NCI-H748 treated with DMSO at 0.1 percent for 48 hours (cell line): ENCODE data around the gene CELA1.

ENCODE experiments used
- DNase-seq: peaks from one replicate; lab custom pipeline; 2025; lab: John Stamatoyannopoulos, UW

CELA1 gene

DNA sequence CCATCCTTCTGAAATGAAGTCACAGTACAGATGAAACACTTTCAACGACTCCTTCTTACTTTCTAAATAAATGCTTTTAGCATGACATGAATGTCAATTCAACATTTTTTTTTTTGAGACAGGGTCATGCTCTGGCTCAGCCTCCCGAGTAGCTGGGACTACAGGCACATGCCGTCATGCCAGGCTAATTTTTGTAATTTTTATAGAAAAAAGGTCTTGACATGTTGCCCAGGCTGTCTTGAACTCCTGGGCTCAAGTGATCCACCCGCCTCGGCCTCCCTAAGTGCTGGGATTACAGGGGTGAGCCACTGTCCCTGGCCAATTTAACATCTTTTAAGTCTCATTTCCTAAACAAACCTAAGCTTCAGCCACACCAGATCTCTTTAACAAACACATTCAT, 28.4 kb upstream of the CELA1 start:
- no peak for DNase-seq

DNA sequence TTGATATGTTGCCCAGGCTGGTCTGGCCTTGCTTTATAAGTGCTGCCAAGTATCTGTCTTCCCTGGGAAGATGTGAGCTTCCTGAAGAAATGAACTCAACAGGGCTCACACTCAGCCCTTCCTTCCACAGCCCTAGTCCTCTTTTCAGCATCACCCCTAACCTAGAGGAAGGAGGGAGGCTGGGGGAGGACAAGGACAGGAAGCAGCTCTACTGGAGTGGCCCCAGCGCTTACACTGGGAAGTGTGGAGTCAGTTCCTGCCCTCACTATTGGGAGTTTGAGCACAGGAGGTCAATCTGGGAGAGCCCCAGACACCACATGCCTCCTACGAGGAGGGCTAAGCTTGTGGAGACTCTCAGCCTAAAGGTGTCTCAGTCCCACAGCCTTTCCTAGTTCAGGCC, 27.9 kb upstream of the CELA1 start:
- no peak for DNase-seq

DNA sequence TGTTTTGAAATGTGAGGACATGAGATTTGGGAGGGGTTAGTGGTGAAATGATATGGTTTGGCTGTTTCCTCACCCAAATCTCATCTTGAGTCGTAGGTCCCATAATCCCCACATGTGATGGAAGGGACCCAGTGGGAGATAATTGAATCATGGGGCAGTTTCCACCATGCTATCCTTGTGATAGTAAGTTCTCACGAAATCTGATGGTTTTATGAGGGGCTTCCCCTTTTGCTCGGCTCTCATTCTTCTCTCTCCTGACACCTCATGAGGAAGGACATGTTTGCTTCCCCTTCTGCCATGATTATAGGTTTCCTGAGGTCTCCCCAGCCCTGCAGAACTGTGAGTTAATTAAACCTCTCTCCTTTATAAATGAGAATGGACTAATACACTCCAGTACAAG, 26.7 kb upstream of the CELA1 start:
- DNase-seq = no peak

DNA sequence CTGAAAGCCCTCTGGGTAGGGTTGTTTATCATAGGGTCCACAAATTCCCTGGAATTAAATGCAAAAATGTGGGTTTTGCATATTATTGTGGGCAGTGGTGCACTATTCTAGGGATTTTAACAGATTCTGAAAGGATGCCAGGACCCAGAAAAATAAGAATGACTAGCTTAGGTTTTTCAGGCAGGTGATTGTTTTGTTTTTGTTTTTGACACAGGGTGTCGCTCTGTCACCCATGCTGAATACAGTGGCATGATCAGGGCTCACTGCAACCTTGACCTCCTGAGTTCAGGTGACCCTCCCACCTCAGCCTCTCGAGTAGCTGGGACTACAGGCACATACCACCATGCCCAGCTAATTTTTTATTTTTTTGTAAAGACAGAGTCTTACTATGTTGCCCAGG, 25.5 kb upstream of the CELA1 start:
- DNase-seq = no peak

DNA sequence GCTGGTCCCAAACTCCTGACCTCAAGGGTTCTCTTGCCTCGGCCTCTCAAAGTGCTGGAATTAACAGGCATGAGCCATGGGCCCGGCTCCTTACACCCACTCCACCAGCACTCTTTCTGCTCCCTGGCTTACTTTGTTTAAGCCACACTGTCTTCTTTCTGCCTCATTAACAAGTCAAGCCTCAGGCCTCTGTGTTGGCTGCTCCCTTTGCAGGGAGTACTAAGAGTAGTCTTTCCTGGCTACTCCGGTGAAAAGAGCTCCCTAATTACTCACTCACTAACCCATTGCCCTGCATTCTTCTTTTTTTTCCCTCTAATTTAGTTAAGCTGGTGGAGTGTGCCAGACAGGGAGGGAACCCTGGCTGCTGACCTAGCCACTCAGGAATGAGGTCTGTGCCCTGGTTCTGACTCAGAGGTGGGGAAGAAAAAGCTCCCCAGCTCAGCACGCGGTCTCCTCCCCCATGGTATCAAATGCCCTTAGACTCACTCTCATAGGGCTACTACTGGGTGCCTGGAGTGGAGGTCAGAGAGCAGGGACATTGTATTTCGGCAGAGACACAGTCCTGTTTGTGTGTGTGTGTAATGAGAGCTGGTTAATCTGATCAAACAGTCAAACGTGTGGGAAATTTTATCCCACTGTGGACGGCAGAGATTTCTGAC, 24.9 kb upstream of the CELA1 start:
- no peak for DNase-seq

DNA sequence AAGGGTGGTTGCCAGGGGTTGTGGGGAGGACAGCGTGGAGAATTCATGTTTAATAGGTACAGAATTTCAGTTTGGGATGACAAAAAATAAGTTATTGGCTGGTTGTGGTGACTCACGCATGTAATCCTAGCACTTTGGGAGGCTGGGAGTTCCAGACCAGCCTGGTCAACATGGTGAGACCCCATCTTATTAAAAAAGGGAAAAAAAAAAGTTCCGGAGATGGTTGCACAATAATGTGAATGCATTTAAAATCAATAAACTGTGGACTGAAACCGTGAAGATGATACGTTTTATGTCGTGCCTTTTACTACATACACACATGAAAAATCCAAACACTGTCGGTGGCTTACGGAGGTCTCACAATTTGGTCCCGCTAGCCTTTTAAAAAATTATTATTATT, 24.2 kb upstream of the CELA1 start:
- DNase-seq = no peak

DNA sequence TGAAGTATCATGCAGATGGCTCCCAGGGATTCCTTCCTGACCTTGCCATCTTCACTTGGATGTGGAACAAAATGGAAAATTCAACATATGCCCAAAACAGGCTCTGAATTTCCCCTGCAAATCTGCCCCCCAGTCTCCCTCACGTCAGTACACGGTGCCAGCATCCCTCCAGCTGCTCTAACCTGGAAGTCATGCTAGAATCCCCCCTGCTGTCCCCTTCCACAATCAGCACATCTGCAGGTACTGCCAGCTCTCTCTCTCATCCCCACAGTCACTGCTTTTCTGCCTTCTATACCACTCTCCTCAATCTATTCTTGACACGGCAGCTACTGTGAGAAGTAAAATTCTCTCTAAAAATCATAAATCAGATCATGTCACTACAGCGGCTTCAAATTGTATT, 23.1 kb upstream of the CELA1 start:
- DNase-seq = no peak

DNA sequence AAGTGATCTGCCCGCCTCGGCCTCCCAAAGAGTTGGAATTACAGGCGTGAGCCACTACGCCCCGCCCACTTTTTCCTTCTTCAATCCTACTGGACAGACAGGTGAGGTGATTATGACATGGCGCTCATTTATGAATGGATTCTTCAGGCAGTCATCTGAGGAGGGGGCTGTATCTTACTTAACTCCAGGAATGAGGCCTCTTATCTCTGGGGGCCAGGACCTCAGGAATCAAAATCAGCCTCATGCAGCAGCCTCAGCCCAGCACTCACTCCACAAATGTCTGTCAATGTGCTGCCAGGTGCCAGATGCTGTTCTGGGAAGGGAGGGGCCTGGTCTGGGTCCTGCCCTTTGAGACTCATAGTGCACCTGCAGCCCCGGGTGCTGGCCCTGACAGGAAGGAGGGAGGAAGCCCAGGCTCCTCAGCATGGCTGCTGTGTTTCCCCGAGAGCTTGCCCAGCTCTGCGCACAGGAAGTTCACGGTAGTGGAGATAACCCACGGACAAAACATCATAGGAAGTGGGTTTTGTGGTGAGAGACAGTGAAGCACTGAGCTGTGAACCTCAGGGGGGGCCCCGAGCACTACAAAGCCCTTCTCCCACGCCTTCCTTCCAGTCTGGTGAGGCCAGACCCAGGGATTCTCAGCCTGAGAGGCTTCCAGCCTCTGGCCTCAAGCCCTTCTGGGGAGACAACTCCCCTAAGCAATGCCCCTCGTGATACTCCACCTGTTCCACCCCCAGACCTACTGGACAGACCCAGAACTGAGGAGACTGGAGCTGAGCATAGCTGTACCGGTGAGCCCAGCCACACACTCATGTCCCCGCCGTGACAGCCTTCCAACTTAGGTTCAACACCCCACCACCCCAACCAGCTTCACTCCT, 22.4 kb upstream of the CELA1 start:
- DNase-seq = no peak

DNA sequence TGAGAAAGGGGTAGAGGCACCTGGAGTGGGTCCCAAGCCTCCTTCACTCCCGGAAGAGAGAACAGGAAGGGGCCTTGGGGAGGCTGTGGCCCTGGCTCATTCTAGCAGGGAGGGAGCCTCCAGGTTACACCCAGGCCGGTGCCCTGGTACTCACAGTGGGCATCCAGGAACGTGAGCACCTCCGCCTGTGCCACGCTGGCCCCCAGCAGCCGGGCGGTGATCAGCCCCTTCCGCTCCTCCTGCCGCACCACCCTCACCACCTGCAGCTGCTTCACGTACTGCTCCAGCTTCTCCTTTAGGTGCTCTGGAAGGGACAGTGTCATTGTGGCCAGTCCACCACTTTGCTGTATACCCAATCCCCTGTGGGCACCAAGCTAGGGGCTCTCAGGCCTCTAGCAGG, 18.8 kb upstream of the CELA1 start:
- DNase-seq = no peak

DNA sequence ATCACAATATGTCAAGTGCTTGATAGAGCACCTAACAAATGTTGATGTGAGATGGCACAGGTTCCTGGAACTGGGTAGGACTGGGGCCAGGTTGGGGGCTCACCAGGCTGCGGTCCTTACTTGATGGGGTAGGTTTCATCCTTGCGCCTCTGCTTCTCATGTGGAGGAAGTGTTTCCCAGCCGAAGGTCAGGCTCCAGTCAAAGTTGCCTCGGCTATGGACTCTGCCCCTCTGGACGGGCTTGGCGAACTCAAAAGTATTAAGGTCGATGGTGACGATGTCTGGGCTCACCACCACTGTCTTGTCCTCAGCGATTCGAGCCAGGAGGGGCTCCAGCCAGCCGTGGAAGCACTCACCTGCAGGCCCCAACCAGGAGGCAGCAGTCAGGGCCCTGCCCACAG, 17.5 kb upstream of the CELA1 start:
- no peak for DNase-seq

DNA sequence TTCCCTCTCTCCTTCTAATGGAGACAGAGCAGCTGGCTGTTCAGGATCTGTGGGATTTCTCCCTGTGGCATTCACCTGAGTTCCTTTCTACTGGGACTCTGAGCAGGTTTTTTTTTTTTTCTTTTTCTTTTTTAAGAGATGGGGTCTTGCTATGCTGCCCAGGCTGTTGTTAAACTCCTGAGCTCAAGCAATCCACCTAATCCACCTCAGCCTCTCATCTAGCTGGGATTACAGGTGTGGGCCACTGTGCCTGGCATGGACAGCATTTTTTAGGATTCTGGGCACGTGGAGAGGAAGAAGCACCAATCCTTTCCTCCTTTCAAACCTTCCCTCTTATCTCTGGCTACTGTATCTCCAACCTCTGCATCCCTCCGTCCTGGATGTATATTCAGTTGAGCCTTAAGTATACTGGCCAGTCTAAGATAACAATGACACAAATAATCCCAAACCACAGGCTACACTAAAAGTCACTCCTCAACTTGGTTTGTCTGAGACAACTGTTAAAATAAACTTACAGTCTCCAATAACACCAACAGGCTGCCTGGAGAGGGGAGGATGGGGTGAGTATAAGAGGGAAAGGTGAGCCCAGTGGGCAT, 16.4 kb upstream of the CELA1 start:
- no peak for DNase-seq

DNA sequence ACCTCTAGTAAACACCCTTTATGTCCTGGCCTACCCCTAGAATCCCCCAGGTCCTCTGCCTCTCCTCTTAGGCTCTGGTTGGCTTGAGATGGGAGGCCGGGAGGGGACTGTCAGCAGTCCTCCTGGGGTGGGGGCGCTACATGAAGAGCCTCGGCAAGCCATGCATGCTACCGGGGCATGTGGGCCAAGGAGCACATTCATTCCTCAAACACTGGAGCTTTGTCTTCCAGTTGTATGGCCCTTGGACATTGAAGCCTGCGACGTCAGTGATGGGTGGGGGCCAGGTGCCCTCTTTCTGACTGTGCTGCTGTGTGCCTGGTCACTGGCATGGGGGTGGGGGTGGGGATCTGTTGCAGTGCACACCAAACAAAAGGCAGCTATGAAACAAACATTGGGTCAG, 15.8 kb upstream of the CELA1 start:
- DNase-seq = no peak

DNA sequence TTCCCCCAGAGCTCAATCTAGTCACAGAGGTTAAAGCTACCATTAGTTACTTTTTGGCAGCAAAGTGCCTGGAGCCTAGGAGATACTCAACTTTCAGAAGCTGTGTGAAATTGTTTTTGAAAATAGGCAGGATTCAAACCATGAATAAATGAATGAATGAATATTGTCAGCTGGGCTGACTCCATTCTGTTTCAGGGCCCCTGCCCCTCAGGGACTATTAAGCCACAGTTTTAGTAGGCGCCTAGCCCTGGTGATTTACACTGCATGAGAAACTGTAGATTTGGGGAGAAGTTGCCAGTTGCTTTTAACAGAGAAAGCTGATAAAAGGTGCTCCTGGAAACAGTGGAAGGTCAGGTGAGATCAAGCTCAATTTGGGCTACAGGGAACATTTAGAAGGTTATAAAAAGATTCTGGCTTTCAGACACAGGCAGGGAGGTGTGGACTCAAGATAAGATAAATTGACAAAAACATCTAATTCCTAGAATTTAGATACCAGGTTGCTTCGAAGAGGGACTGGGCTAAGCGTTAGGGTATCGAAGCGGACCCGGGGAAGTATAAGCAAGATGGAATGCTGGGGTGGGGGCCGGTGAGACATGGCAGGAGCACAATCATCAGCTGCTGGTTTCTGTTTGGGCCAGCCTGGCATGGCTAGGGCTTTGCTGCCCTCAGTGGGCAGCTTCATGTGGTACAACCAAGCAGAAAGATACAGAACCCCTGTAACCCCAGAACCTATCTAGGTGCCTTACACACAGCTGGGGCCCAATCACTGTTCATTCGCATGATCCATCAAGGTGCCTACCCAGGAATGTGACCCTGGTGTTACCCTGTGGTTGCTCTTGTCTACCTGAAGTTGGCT, 14.9 kb upstream of the CELA1 start:
- DNase-seq = no peak

DNA sequence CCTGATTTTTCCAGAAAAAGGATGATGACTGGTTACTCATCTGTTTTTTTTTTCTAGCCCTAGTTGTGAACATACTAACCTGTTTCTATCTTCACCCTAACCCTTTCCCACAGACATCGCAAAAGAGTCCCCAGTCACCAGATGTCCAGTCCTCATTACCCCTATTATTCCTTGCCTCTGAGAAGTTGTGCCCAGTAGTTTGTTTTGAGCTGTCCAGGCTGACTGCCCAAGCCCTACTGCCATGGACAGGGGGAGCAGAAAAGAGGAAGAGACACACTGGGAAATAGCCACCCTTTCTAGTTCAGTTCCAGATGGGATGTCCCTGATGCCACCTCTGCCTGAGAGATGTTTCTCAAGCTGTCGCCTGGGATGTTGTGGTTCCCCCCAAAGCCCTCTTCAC, 13.8 kb upstream of the CELA1 start:
- DNase-seq = no peak

DNA sequence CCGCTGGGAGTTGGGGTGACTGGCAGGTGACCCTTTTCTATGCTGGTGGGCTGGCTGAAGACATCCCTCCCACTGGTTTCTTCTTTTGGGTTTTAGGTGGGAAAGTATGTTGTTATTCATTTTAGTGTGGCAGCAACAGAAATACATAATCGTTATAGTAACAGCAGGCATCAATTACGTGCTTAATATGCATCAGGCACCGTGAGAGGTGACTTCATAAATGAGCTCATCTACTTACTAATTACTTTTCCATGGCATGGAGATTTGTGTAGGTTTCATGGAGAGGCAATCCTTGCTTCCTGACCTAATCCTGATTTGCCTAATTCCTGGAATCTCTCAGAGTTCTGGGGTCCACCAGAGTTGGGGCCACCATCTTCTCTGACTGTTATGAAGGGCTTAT, 13.4 kb upstream of the CELA1 start:
- DNase-seq = no peak

DNA sequence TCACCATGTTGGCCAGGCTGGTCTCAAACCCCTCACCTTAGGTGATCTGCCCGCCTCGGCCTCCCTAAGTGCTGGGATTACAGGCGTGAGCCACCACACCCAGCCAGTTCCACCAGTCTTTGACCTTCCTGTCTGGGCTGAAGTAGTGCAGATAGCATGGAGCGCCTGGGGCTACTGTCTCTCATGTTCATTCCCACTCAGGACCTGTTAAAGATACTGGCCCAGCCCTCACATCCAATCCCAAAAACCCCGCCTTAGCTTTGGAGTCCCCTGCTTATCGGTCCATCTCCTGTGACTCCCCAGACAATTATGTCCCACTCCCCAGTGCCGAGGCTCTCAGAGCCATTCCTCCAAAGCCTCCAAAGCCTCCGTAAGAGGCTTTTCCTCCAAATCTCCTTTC, 12.0 kb upstream of the CELA1 start:
- no peak for DNase-seq

DNA sequence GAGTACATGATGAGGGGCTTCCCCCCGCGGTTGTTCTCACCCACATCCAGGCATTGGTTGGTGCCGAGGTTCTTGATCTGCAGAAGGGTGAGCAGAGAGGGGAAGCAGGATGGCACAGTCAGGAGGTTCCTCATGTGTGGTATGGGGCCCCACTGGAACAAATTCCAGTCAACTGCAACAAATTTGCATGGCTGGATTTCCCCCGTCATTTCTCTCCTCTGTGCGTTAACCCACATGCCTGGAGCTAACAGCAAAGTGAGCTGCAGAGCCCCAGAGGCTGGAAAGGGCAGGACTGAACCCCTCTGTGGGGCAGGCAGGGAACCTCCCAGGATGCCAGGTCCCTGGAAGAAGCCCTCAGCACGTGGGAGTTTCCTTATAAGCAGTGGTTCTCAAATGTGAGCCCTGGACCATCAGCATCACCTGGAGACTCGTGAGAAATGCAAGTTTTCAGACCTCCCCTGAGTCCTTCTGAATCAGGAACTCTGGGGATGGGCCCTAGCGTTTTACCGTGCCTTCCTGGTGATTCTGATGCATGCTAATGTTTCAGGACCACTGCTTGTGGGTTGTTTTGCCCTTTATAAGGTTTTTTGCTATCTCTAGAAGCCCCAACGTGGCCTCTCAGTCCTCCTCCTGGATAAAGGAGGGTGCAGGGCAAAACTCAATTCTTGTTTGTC, 11.0 kb upstream of the CELA1 start:
- DNase-seq = no peak

DNA sequence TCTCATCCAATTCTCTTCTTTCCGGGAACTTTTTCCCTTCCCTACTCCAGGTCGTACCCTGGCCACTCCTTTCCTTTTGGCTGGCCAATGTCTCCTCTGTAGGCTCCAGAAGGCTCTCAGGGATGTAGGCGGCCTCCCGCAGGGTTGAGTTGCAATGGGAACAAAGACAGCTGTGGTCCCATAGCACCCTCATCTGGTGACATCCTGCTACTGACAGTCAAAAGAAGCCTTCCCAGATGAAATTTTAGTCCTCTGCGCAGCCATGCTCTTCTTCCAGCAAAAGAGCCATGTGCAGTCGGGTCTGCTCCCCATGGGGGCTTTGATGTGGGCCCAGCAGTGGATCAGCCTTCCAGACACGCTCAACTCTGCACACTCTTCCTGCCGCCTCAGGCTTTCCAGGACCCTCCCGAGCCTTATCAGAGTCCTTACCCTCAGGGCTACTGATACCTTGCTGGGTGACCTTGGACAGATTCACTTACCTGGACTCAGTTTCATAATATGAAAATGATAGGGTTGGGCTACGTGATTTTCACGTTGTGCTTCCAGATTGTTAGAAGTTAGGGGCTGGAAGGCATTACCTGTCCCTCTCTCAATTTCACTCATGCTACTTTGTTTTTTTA, 5.5 kb upstream of the CELA1 start:
- DNase-seq = peak; percentile 67

DNA sequence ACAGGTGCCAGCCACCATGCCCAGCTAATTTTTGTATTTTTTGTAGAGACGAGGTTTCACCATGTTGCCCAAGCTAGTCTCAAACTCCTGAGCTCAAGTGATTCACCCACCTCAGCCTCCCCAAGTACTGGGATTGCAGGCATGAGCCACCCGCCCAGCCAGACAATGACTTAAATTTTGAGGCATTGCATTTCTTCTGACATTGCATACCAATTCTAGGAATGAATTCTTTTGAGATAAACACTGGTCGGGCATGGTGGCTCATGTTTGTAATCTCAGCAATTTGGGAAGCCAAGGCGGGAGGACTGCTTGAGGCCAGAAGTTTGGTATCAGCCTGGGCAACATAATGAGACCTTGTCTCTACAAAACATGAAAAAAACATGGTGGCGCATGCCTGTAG, 2.5 kb upstream of the CELA1 start:
- no peak for DNase-seq

DNA sequence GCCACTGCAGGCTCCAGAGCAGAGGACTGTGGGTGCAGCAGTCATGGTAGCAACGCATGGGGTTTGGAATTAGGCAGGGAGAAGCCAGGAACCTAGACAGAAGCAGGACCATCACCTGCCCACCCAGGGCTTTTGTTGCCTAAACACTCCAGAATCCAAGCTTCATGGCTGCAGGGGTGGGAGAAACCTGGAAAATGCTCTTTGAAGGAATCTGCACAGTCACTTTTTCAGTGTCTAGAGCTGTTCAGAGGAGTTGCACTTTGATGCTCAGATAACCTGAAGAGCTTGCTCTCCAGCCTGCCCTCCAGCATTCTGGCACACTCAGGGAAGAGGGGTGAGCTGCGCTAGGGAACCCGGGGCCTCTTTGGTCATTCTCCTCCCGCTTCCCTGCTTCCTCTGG, 1.6 kb upstream of the CELA1 start:
- DNase-seq = no peak

DNA sequence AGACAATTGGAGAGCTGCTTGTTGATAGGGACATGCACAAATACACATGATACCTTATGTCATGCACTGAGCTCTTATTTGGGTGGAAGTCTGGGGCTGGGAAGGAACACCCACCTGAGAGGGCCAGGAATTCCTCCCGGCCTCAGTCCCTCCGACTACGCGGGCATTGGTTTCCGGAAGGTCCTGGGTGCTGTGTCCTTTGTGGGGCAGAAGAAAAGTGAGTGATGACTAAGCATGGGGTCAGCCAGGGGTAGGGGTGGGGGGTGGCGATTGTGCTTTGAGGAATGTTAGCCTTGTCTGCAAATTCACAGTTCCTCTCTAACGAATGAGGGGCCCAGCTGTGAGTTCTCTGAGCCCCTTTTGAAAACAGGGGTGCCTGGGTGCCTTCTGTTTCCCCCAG, 798 bp downstream of the CELA1 start:
- DNase-seq = no peak
